ENCODE measurements around the gene TFDP3.

The TFDP3 gene

GRCh38 chrX:133229361-133229760, 11.2 kb upstream of the TFDP3 start:
- Histone ChIP-seq H3K4ac (ENCODE audit: low read depth, low read length) (no peak overlapping the region), H4K91ac (ENCODE audit: low read depth, low read length) (no peak overlapping the region), H3K79me2 (ENCODE audit: control insufficient read depth, insufficient read depth, low read length, poor library complexity) (no peaks in the 10 kb centered on the region), H3K4me2 (ENCODE audit: low read length) (no peak overlapping the region), H3K18ac (ENCODE audit: low read length) (no peak overlapping the region), H3K27me3 (ENCODE audit: insufficient read depth, low read length) (no peaks in the 10 kb centered on the region), H3K9ac (ENCODE audit: low read length) (no peak overlapping the region), H3K9me3 (ENCODE audit: insufficient read depth, low read depth, low read length) (no peaks in the 10 kb centered on the region), H3K23ac (ENCODE audit: low read length) (no peak overlapping the region), H4K8ac (ENCODE audit: low read depth, low read length) (no peak overlapping the region), H3K4me3 (ENCODE audit: low read depth, low read length) (no peak overlapping the region), H2BK5ac (ENCODE audit: low read depth, low read length, poor library complexity) (no peak overlapping the region), H3K79me1 (ENCODE audit: low read length) (no peaks in the 10 kb centered on the region), H2AK5ac (ENCODE audit: low read length) (no peak overlapping the region), H2BK120ac (ENCODE audit: insufficient read depth, low read length, poor library complexity) (no peak overlapping the region), H2AFZ (ENCODE audit: insufficient read depth, low read length, poor library complexity) (no peak overlapping the region), H3K14ac (ENCODE audit: low read length) (no peak overlapping the region), H3K27ac (ENCODE audit: low read depth, low read length) (no peak overlapping the region), H3K36me3 (ENCODE audit: control insufficient read depth in 1 of 2, insufficient read depth in 2 of 2, low read length in 2 of 2) (no peaks in the 10 kb centered on the region), H3K4me1 (ENCODE audit: control insufficient read depth in 1 of 2, insufficient read depth in 2 of 2, low read length in 2 of 2) (no peaks in the 10 kb centered on the region), H4K12ac (ENCODE audit: low read depth, low read length) (no peak overlapping the region), H2BK12ac (ENCODE audit: low read length) (no peak overlapping the region)
- peak in 1 of 2 donors; percentile 25 for DNase-seq
- WGBS (ENCODE audit: extremely low coverage, insufficient coverage, insufficient read length) = no CpG with 5 or more reads among the region's 4 CpGs

- Histone ChIP-seq H3K4me1 (ENCODE audit: control insufficient read depth in 1 of 2, insufficient read depth in 2 of 2, low read length in 2 of 2) (no peaks in the 10 kb centered on the region), H3K18ac (ENCODE audit: low read length) (no peak overlapping the region), H3K4me2 (ENCODE audit: low read length) (no peak overlapping the region), H3K14ac (ENCODE audit: low read length) (no peak overlapping the region), H4K12ac (ENCODE audit: low read depth, low read length) (no peak overlapping the region), H3K79me1 (ENCODE audit: low read length) (no peaks in the 10 kb centered on the region), H3K4me3 (ENCODE audit: low read depth, low read length) (no peak overlapping the region), H3K23ac (ENCODE audit: low read length) (no peak overlapping the region), H2BK5ac (ENCODE audit: low read depth, low read length, poor library complexity) (no peak overlapping the region), H3K9me3 (ENCODE audit: insufficient read depth, low read depth, low read length) (peaks cover 2% of the 10 kb centered on the region), H3K27ac (ENCODE audit: low read depth, low read length) (no peak overlapping the region), H3K27me3 (ENCODE audit: insufficient read depth, low read length) (no peaks in the 10 kb centered on the region), H3K79me2 (ENCODE audit: control insufficient read depth, insufficient read depth, low read length, poor library complexity) (no peaks in the 10 kb centered on the region), H2BK120ac (ENCODE audit: insufficient read depth, low read length, poor library complexity) (no peak overlapping the region), H3K4ac (ENCODE audit: low read depth, low read length) (no peak overlapping the region), H2AK5ac (ENCODE audit: low read length) (no peak overlapping the region), H4K8ac (ENCODE audit: low read depth, low read length) (no peak overlapping the region), H2AFZ (ENCODE audit: insufficient read depth, low read length, poor library complexity) (no peak overlapping the region), H4K91ac (ENCODE audit: low read depth, low read length) (no peak overlapping the region), H3K9ac (ENCODE audit: low read length) (no peak overlapping the region), H2BK12ac (ENCODE audit: low read length) (no peak overlapping the region), H3K36me3 (ENCODE audit: control insufficient read depth in 1 of 2, insufficient read depth in 2 of 2, low read length in 2 of 2) (no peaks in the 10 kb centered on the region)
- no CpG with 5 or more reads among the region's 1 CpG for WGBS (ENCODE audit: extremely low coverage, insufficient coverage, insufficient read length)
- peak in 1 of 2 donors; percentile 59 for DNase-seq
These were observed 2.4 kb downstream of the TFDP3 start for GRCh38 chrX:133215747-133216146.

- H3K14ac ChIP-seq (ENCODE audit: low read length) = no peak overlapping the region
- no peak overlapping the region for H4K91ac ChIP-seq (ENCODE audit: low read depth, low read length)
- no peak overlapping the region for H3K18ac ChIP-seq (ENCODE audit: low read length)
- H2AK5ac ChIP-seq (ENCODE audit: low read length) = no peak overlapping the region
- no peak overlapping the region for H3K23ac ChIP-seq (ENCODE audit: low read length)
- no peak overlapping the region for H4K8ac ChIP-seq (ENCODE audit: low read depth, low read length)
- no peak overlapping the region for H4K12ac ChIP-seq (ENCODE audit: low read depth, low read length)
- no peak for DNase-seq
- H2BK120ac ChIP-seq (ENCODE audit: insufficient read depth, low read length, poor library complexity) = no peak overlapping the region
- no peaks in the 10 kb centered on the region for H3K4me1 ChIP-seq (ENCODE audit: control insufficient read depth in 1 of 2, insufficient read depth in 2 of 2, low read length in 2 of 2)
- no peak overlapping the region for H2AFZ ChIP-seq (ENCODE audit: insufficient read depth, low read length, poor library complexity)
- H3K79me1 ChIP-seq (ENCODE audit: low read length) = no peaks in the 10 kb centered on the region
- no peak overlapping the region for H3K4ac ChIP-seq (ENCODE audit: low read depth, low read length)
- no peak overlapping the region for H2BK5ac ChIP-seq (ENCODE audit: low read depth, low read length, poor library complexity)
- H3K4me2 ChIP-seq (ENCODE audit: low read length) = no peak overlapping the region
- peaks cover 2% of the 10 kb centered on the region for H3K9me3 ChIP-seq (ENCODE audit: insufficient read depth, low read depth, low read length)
- no peak overlapping the region for H3K27ac ChIP-seq (ENCODE audit: low read depth, low read length)
- no peak overlapping the region for H3K9ac ChIP-seq (ENCODE audit: low read length)
- H3K27me3 ChIP-seq (ENCODE audit: insufficient read depth, low read length) = no peaks in the 10 kb centered on the region
- no CpG with 5 or more reads among the region's 3 CpGs for WGBS (ENCODE audit: extremely low coverage, insufficient coverage, insufficient read length)
- no peak overlapping the region for H2BK12ac ChIP-seq (ENCODE audit: low read length)
- H3K79me2 ChIP-seq (ENCODE audit: control insufficient read depth, insufficient read depth, low read length, poor library complexity) = no peaks in the 10 kb centered on the region
- no peaks in the 10 kb centered on the region for H3K36me3 ChIP-seq (ENCODE audit: control insufficient read depth in 1 of 2, insufficient read depth in 2 of 2, low read length in 2 of 2)
- H3K4me3 ChIP-seq (ENCODE audit: low read depth, low read length) = no peak overlapping the region
These were observed 3.1 kb downstream of the TFDP3 start for GRCh38 chrX:133215017-133215416.

- H3K9me3 ChIP-seq (ENCODE audit: insufficient read depth, low read depth, low read length) = peaks cover 2% of the 10 kb centered on the region
- H3K4me1 ChIP-seq (ENCODE audit: control insufficient read depth in 1 of 2, insufficient read depth in 2 of 2, low read length in 2 of 2) = no peaks in the 10 kb centered on the region
- H3K23ac ChIP-seq (ENCODE audit: low read length) = no peak overlapping the region
- no peak overlapping the region for H3K9ac ChIP-seq (ENCODE audit: low read length)
- no peaks in the 10 kb centered on the region for H3K79me2 ChIP-seq (ENCODE audit: control insufficient read depth, insufficient read depth, low read length, poor library complexity)
- H2BK120ac ChIP-seq (ENCODE audit: insufficient read depth, low read length, poor library complexity) = no peak overlapping the region
- H3K14ac ChIP-seq (ENCODE audit: low read length) = no peak overlapping the region
- no peaks in the 10 kb centered on the region for H3K79me1 ChIP-seq (ENCODE audit: low read length)
- no peak overlapping the region for H2BK5ac ChIP-seq (ENCODE audit: low read depth, low read length, poor library complexity)
- no peak overlapping the region for H3K4me3 ChIP-seq (ENCODE audit: low read depth, low read length)
- H2BK12ac ChIP-seq (ENCODE audit: low read length) = no peak overlapping the region
- no peak overlapping the region for H3K18ac ChIP-seq (ENCODE audit: low read length)
- no peak for DNase-seq
- no peak overlapping the region for H4K91ac ChIP-seq (ENCODE audit: low read depth, low read length)
- H3K4me2 ChIP-seq (ENCODE audit: low read length) = no peak overlapping the region
- H3K36me3 ChIP-seq (ENCODE audit: control insufficient read depth in 1 of 2, insufficient read depth in 2 of 2, low read length in 2 of 2) = no peaks in the 10 kb centered on the region
- H4K8ac ChIP-seq (ENCODE audit: low read depth, low read length) = no peak overlapping the region
- WGBS (ENCODE audit: extremely low coverage, insufficient coverage, insufficient read length) = no CpG with 5 or more reads among the region's 3 CpGs
- no peak overlapping the region for H3K27ac ChIP-seq (ENCODE audit: low read depth, low read length)
- no peak overlapping the region for H2AK5ac ChIP-seq (ENCODE audit: low read length)
- H3K27me3 ChIP-seq (ENCODE audit: insufficient read depth, low read length) = no peaks in the 10 kb centered on the region
- no peak overlapping the region for H2AFZ ChIP-seq (ENCODE audit: insufficient read depth, low read length, poor library complexity)
- H4K12ac ChIP-seq (ENCODE audit: low read depth, low read length) = no peak overlapping the region
- H3K4ac ChIP-seq (ENCODE audit: low read depth, low read length) = no peak overlapping the region
These were observed 3.9 kb downstream of the TFDP3 start for GRCh38 chrX:133214301-133214700.

All from trophoblast cell (in vitro differentiated cells and primary cell).